HCEC 1CT (cell line): Measurements from ENCODE around the gene MAGEH1.
"Not testable (repeated sequence)": the region's sequence is repeated elsewhere in the genome, so short reads cannot be mapped to it uniquely, and the experiment has no call there.

Experiments used
- DNase-seq: peaks from one replicate; pipeline ENCODE4 v3.0.0-alpha.2; 2017

MAGEH1 gene

GRCh38 chrX:55451990-55452832, at the start of gene MAGEH1:
TSS of gene MAGEH1 (plus strand) at chrX:55452127. CDS start at chrX:55452375, 248 bp downstream.
- peak; percentile 65 for DNase-seq

GRCh38 chrX:55427079-55427478, 24.8 kb upstream of the MAGEH1 start:
- not testable (repeated sequence) for DNase-seq

- DNase-seq = not testable (repeated sequence)
Observed at GRCh38 chrX:55443468-55443867, 8.5 kb upstream of the MAGEH1 start.

GRCh38 chrX:55450259-55450658, 1.7 kb upstream of the MAGEH1 start:
- no peak for DNase-seq

- no peak for DNase-seq
Observed at GRCh38 chrX:55451141-55451540, 786 bp upstream of the MAGEH1 start.

- no peak for DNase-seq
Observed at GRCh38 chrX:55451626-55451989, 319 bp upstream of the MAGEH1 start.

- DNase-seq = no peak
Observed at GRCh38 chrX:55452833-55453124, 852 bp downstream of the MAGEH1 start.

GRCh38 chrX:55455708-55456107, 3.8 kb downstream of the MAGEH1 start:
- DNase-seq = not testable (repeated sequence)

- not testable (repeated sequence) for DNase-seq
Observed at GRCh38 chrX:55459426-55459825, 7.5 kb downstream of the MAGEH1 start.

- DNase-seq = not testable (repeated sequence)
Observed at GRCh38 chrX:55459926-55460325, 8.0 kb downstream of the MAGEH1 start.

- not testable (repeated sequence) for DNase-seq
Observed at GRCh38 chrX:55464050-55464449, 12.1 kb downstream of the MAGEH1 start.

GRCh38 chrX:55465108-55465507, 13.2 kb downstream of the MAGEH1 start:
- DNase-seq = not testable (repeated sequence)

GRCh38 chrX:55465791-55466190, 13.9 kb downstream of the MAGEH1 start:
- DNase-seq = not testable (repeated sequence)

GRCh38 chrX:55479956-55480355, 28.0 kb downstream of the MAGEH1 start:
- DNase-seq = not testable (repeated sequence)

GRCh38 chrX:55480390-55481062, 28.6 kb downstream of the MAGEH1 start:
- DNase-seq = no peak

- DNase-seq = no peak
Observed at GRCh38 chrX:55484948-55485347, 33.0 kb downstream of the MAGEH1 start.

GRCh38 chrX:55486736-55487135, 34.8 kb downstream of the MAGEH1 start:
- DNase-seq = no peak

- no peak for DNase-seq
Observed at GRCh38 chrX:55487143-55487542, 35.2 kb downstream of the MAGEH1 start.

GRCh38 chrX:55488006-55488592, 36.2 kb downstream of the MAGEH1 start:
- no peak for DNase-seq

- DNase-seq = peak; percentile 39
Observed at GRCh38 chrX:55488593-55489313, 36.8 kb downstream of the MAGEH1 start.

GRCh38 chrX:55489314-55490009, 37.5 kb downstream of the MAGEH1 start, which contains the start of gene USP51:
TSS of gene USP51 (minus strand) at chrX:55489848. CDS start at chrX:55488939, 909 bp downstream.
- no peak for DNase-seq

- no peak for DNase-seq
Observed at GRCh38 chrX:55490121-55490520, 38.2 kb downstream of the MAGEH1 start.

- no peak for DNase-seq
Observed at GRCh38 chrX:55490974-55491373, 39.0 kb downstream of the MAGEH1 start.
